B cell (primary cell): Measurements from ENCODE around the gene SEZ6L2.

Experiments used
- CTCF ChIP-seq: fragments of 200-600 bp; IDR thresholded peaks from one replicate; pipeline ENCODE4 v1.8.0; 2022; ENCODE audit warnings: antibody characterized with exemption, mild to moderate bottlenecking
- EZH2 ChIP-seq: IDR thresholded peaks from 2 replicates; pipeline ENCODE4 v1.6.1; 2012; ENCODE audit warnings: borderline replicate concordance, low read depth, mild to moderate bottlenecking, moderate library complexity, low read length; ENCODE audit not compliant: insufficient read depth, poor library complexity, severe bottlenecking

GRCh38 chr16:29843931-29844330 is 55.4 kb downstream of the SEZ6L2 start:
- no peak for TF ChIP-seq CTCF
- no peak for TF ChIP-seq EZH2
